ENCODE measurements around the gene MRPS24. TPM values are rescaled to one million over a fixed set of nuclear protein-coding genes. Genes with fewer than 3 reads are reported as not detected.
"Not testable (repeated sequence)": the region's sequence is repeated elsewhere in the genome, so short reads cannot be mapped to it uniquely, and the experiment has no call there.

MRPS24 gene
- polyA plus RNA-seq, 1 experiment: 134 TPM

- no peaks in the 10 kb centered on the region; the same call in 1 of the 2 replicates for H3K9me3 ChIP-seq (ENCODE audit: control insufficient read depth, insufficient read depth, low read length)
- CTCF ChIA-PET: interaction anchor here (0.6 to 1.9 kb wide), 5 partner anchors 105 to 573 kb away, joined by 3 to 12 read pairs (median 3); partner anchors contain the start of genes COA1 and STK17A
- POLR2A ChIA-PET: no interaction called here
- no peak overlapping the region for H3K4me3 ChIP-seq (ENCODE audit: low read depth, low read length)
- no peak for DNase-seq (ENCODE audit: low read depth, low spot score)
- no peak for TF ChIP-seq CTCF (IDR thresholded peaks at IDR 0.05; ENCODE audit: low read depth, low read length)
- no peak overlapping the region for H3K27ac ChIP-seq (ENCODE audit: low read depth, low read length)
- no peaks in the 10 kb centered on the region for H3K27me3 ChIP-seq (ENCODE audit: control insufficient read depth, insufficient read depth, low read length)
Measured at GRCh38 chr7:43834463-43835251, 34.7 kb downstream of the MRPS24 start.

DNA sequence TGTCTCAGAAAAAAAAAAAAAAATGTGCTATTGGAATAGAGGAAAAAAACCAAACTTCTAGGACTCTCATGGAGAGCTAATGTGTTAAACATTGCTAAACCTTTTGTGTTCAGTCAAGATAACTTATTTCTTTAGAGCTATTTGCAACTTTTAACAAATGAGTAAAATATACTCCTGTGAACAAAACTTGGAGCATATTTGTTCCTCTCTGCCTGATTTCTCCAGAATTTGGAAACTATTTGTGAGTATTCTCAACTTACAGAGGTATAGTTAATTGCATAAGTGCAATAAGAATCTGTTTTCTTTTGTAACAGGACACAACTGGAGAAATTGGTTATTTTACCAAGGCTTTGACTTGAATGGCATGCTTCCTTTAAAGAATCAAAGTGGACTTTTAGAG is 38.4 kb downstream of the MRPS24 start:
- H3K27me3 ChIP-seq (ENCODE audit: control insufficient read depth, insufficient read depth, low read length): peaks cover 25% of the 10 kb centered on the region
- POLR2A ChIA-PET: not testable (repeated sequence)
- CTCF ChIA-PET: interaction anchor here (1.8 kb wide), 1 partner anchor 248 kb away, joined by 4 read pairs; the partner anchor contains the start of gene STK17A

GRCh38 chr7:43825391-43825808 is 43.9 kb downstream of the MRPS24 start:
- no peak for TF ChIP-seq CTCF (IDR thresholded peaks at IDR 0.05; ENCODE audit: low read depth, low read length)
- POLR2A ChIA-PET: no interaction called here
- CTCF ChIA-PET: interaction anchor here (2.0 to 2.1 kb wide), 2 partner anchors 13 to 243 kb away, joined by 6 to 22 read pairs; partner anchors contain the start of gene STK17A

More for the DNA sequence above, 38.4 kb downstream of the MRPS24 start:
- H3K9me3 ChIP-seq (ENCODE audit: control insufficient read depth, insufficient read depth, low read length); H3K4me3 ChIP-seq (ENCODE audit: low read depth, low read length); DNase-seq (ENCODE audit: low read depth, low spot score); H3K27ac ChIP-seq (ENCODE audit: low read depth, low read length): not testable (repeated sequence)

DNA sequence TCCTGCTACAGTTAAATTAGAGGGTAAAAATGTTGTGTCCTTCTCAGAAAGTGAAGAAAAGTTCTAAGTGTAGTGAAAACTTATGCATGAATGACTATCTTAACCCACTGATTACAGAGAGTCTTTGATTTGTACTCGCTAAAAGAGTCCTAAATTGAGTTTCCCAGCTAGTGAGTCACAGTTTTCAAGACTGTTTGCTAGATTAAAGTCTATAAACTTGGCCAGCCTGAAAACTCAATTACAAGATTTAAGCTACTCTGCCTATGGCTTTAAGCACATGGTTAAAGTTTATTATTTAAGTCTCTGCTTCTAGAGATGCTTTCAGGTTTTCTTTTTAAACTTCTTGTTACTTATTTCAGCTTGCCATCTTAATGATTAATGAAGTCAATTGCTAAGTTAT is 44.4 kb downstream of the MRPS24 start:
- Histone ChIP-seq H3K9me3 (ENCODE audit: control insufficient read depth, insufficient read depth, low read length) (no peaks in the 10 kb centered on the region), H3K27ac (ENCODE audit: low read depth, low read length) (no peak overlapping the region), H3K27me3 (ENCODE audit: control insufficient read depth, insufficient read depth, low read length) (peaks cover 41% of the 10 kb centered on the region), H3K4me3 (ENCODE audit: low read depth, low read length) (no peak overlapping the region)
- ChIA-PET POLR2A (no interaction called here), CTCF (interaction anchor here (1.1 to 2.1 kb wide), 3 partner anchors 13 to 242 kb away, joined by 4 to 22 read pairs (median 6); partner anchors contain the start of gene STK17A)
- TF ChIP-seq CTCF (IDR thresholded peaks at IDR 0.05; ENCODE audit: low read depth, low read length): no peak
- no peak for DNase-seq (ENCODE audit: low read depth, low spot score)

More at GRCh38 chr7:43825391-43825808, 43.9 kb downstream of the MRPS24 start:
- H3K27ac ChIP-seq (ENCODE audit: low read depth, low read length): no peak overlapping the region
- H3K27me3 ChIP-seq (ENCODE audit: control insufficient read depth, insufficient read depth, low read length): peaks cover 41% of the 10 kb centered on the region
- H3K9me3 ChIP-seq (ENCODE audit: control insufficient read depth, insufficient read depth, low read length): no peaks in the 10 kb centered on the region
- no peak for DNase-seq (ENCODE audit: low read depth, low spot score)
- no peak overlapping the region for H3K4me3 ChIP-seq (ENCODE audit: low read depth, low read length)

- H3K9me3 ChIP-seq (ENCODE audit: control insufficient read depth, insufficient read depth, low read length); POLR2A ChIA-PET; H3K27ac ChIP-seq (ENCODE audit: low read depth, low read length); DNase-seq (ENCODE audit: low read depth, low spot score); H3K4me3 ChIP-seq (ENCODE audit: low read depth, low read length): not testable (repeated sequence)
- CTCF ChIA-PET: interaction anchor here (1.0 to 1.1 kb wide), 2 partner anchors 14 to 15 kb away, joined by 3 to 4 read pairs; no protein-coding TSS in a partner anchor
- peaks cover 41% of the 10 kb centered on the region for H3K27me3 ChIP-seq (ENCODE audit: control insufficient read depth, insufficient read depth, low read length)
Measured at GRCh38 chr7:43824513-43824912, 44.8 kb downstream of the MRPS24 start.

GRCh38 chr7:43823941-43824340 is 45.4 kb downstream of the MRPS24 start:
- no peaks in the 10 kb centered on the region for H3K9me3 ChIP-seq (ENCODE audit: control insufficient read depth, insufficient read depth, low read length)
- H3K27ac ChIP-seq (ENCODE audit: low read depth, low read length): no peak overlapping the region
- CTCF ChIA-PET: interaction anchor here (1.0 to 1.1 kb wide), 2 partner anchors 14 to 15 kb away, joined by 3 to 4 read pairs; no protein-coding TSS in a partner anchor
- H3K27me3 ChIP-seq (ENCODE audit: control insufficient read depth, insufficient read depth, low read length): peaks cover 39% of the 10 kb centered on the region
- TF ChIP-seq CTCF (IDR thresholded peaks at IDR 0.05; ENCODE audit: low read depth, low read length): no peak
- no peak overlapping the region for H3K4me3 ChIP-seq (ENCODE audit: low read depth, low read length)
- DNase-seq (ENCODE audit: low read depth, low spot score): no peak
- POLR2A ChIA-PET: no interaction called here

DNA sequence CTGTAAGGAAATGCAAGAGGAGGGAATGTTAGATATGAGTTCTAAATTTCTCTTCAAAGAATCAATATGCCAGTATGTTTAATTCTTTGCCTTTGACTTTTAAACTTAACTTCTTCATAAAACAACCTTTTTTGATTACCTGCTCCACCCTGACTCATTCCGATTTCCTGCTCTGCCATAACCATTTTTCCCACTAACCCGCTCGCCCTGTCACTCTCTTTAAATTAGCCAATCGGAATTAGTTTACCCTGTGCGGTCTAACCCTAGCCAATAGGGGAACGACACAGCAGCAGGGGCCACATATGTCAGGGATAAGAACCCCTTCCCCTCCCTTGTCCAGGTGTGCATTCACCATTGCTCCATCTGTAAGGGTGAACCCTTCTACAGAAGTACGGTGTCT is 45.9 kb downstream of the MRPS24 start:
- not testable (repeated sequence) for H3K9me3 ChIP-seq (ENCODE audit: control insufficient read depth, insufficient read depth, low read length)
- CTCF ChIA-PET: interaction anchor here (1.8 kb wide), 1 partner anchor 16 kb away, joined by 7 read pairs; no protein-coding TSS in a partner anchor

More for the DNA sequence above, 45.9 kb downstream of the MRPS24 start:
- H3K27ac ChIP-seq (ENCODE audit: low read depth, low read length); DNase-seq (ENCODE audit: low read depth, low spot score); H3K4me3 ChIP-seq (ENCODE audit: low read depth, low read length); POLR2A ChIA-PET: not testable (repeated sequence)
- H3K27me3 ChIP-seq (ENCODE audit: control insufficient read depth, insufficient read depth, low read length): peaks cover 37% of the 10 kb centered on the region

Data from AG04450 (cell line).